Mucosa of stomach (tissue), 1 donor: ENCODE results near the gene FOXJ2.
"Not testable (repeated sequence)": the region's sequence is repeated elsewhere in the genome, so short reads cannot be mapped to it uniquely, and the experiment has no call there.

ENCODE experiments used
- H3K27me3 ChIP-seq: one replicate; pipeline ENCODE4 v1.7.0; 2013; ENCODE audit warnings: mild to moderate bottlenecking, low read length; ENCODE audit not compliant: control insufficient read depth, insufficient read depth
- H3K36me3 ChIP-seq: one replicate; pipeline ENCODE4 v1.7.0; 2013; ENCODE audit warnings: low read length; ENCODE audit not compliant: control insufficient read depth, insufficient read depth
- H3K4me1 ChIP-seq: one replicate; pipeline ENCODE4 v1.7.0; 2013; ENCODE audit warnings: mild to moderate bottlenecking, low read length; ENCODE audit not compliant: control insufficient read depth, insufficient read depth
- H3K4me3 ChIP-seq: one replicate; pipeline ENCODE4 v1.7.0; 2013; ENCODE audit warnings: low read length
- H3K9ac ChIP-seq: one replicate; pipeline ENCODE4 v1.7.0; 2013; ENCODE audit warnings: mild to moderate bottlenecking, low read length, moderate library complexity
- H3K9me3 ChIP-seq: one replicate; pipeline ENCODE4 v1.7.0; 2013; ENCODE audit warnings: mild to moderate bottlenecking, low read length, moderate library complexity; ENCODE audit not compliant: control insufficient read depth
- donor health status: Pancreatic carcinoma.

Gene FOXJ2

DNA sequence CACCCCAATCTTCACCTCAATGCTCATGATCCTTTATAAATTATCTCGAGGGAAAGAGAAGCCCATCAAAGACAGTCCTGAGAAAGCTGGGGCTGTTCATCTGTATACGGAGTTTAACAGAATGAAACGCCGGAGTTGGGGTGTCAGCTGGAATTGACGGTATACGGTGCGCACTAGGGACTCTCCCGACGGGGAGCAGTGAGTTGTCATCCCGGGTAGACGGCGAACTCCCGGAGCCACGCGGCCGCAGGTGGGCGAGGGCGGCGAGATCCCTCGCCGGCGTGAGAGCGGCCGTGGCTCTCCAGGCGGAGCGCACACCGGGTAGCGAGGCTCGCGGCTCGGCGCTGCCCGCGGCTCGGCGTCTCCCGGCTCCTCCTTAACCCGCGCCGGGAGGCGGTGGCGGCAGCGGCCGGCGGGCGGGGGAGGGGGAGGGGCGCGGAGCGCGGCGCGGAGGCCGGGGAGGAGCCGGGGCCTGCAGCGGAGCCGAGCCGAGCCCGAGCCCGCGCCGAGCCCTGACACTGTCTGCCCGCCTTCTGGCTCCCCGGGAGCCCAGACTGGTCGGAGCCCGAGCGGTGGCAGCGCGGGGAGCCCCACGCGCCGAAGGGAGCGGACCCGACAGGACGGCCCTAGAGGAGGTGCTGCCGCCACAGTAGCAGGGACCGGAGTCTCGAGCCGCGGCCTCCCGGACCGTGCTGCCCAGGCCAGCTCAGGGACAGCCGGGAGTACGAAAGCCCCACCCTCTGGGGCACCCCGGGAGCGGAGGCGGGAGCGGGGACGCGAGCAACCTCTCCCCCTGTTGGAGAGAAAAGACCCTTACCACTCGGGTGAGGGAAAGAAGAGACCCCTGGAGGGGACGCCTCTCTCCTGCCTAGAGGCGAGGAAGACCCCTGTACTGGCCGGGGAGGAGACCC is at the start of gene FOXJ2:
Gene FOXJ2, plus strand, starts transcription at position 475 of the 911 bp plus-strand sequence. CDS start 7,117 bp downstream, outside the sequence.
- H3K9ac ChIP-seq, result peak within 1 kb of the TSS; percentile 99
- H3K9me3 ChIP-seq, result no peaks in the 10 kb centered on the region
- no peaks in the 10 kb centered on the region for H3K36me3 ChIP-seq
- no peaks in the 10 kb centered on the region for H3K27me3 ChIP-seq
- H3K4me3 ChIP-seq, result peak within 1 kb of the TSS; percentile 97
- peaks cover 40% of the 10 kb centered on the region for H3K4me1 ChIP-seq

DNA sequence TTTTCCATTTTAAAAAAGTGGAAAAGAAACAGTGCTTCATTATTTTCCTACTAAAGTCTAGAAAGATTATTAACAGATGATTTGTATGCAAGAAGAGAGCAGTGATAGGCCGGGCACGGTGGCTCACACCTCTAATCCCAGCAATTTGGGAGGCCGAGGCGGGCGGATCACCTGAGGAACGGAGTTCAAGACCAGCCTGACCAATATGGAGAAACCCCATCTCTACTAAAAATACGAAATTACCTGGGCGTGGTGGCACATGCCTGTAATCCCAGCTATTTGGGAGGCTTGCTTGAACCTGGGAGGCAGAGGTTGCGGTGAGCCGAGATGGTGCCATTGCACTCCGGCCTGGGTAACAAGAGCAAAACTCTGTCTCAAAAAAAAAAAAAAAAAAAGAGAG is 49.5 kb upstream of the FOXJ2 start:
- not testable (repeated sequence) for H3K4me3 ChIP-seq, H3K9ac ChIP-seq, H3K4me1 ChIP-seq, H3K36me3 ChIP-seq, H3K9me3 ChIP-seq, H3K27me3 ChIP-seq

DNA sequence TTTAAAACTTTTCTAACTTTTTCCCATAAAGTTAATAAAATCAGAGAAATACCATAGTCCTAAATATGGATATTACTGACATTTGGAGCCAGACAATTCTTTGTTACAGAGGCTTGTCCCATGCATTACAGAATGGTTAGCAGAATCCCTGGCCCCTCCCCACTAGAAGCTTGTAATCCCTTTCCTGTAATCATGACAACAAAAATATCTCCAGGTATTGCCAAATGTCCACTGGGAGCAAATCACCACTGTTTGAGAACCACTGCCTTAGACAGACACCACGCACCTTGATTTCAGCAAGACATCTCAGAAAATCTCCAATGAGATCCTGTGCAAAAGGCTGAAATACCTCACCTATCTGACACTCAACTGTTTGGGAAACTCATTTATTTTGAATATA is 49.1 kb upstream of the FOXJ2 start:
- not testable (repeated sequence) for H3K4me3 ChIP-seq, H3K9me3 ChIP-seq, H3K9ac ChIP-seq, H3K27me3 ChIP-seq, H3K4me1 ChIP-seq, H3K36me3 ChIP-seq

DNA sequence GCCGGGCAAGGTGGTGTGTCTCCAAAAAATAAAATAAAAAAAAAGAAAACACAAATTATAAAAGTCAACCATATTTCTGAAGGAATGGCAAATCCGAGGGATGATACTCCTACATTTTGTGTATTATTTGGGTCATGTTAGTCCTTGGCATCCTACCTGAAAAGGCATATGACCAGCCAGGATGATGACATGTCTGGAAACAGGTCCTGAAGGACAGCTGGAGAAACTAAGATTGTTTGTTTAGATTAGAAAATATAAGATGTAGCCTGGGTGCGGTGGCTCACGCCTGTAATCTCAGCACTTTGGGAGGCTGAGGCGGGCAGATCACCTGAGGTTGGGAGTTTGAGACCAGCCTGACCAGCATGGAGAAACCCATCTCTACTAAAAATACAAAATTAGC is 47.6 kb upstream of the FOXJ2 start:
- no peak overlapping the region for H3K4me3 ChIP-seq
- H3K9me3 ChIP-seq, result no peaks in the 10 kb centered on the region
- H3K4me1 ChIP-seq, result no peaks in the 10 kb centered on the region
- no peaks in the 10 kb centered on the region for H3K27me3 ChIP-seq
- no peaks in the 10 kb centered on the region for H3K36me3 ChIP-seq
- H3K9ac ChIP-seq, result no peak overlapping the region

DNA sequence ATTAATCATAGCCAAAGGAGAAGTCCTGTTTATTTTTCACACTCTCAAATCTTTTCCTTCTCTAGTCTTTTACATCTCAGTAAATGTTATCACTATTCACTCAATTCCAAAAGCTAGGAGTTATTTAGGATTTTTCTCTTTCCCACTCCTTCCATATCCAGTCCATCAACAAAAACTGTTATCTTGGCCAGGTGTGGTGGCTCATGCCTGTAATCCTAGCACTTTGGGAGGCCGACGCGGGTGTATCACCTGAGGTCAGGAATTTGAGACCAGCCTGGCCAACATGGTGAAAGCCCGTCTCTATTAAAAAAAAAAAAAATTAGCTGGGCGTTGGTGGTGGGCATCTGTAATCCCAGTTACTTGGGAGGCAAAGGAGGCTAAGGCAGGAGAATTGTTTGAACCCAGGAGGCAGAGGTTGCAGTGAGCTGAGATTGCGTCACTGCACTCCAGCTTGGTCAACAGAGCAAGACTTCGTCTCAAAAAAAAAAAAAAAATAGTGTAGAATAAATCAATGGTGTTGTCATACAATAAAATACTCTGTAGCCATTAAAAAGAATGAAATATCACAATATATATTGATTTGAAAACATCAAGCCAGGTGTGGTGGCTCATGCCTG is 46.6 kb upstream of the FOXJ2 start:
- H3K4me1 ChIP-seq, result peaks cover 2% of the 10 kb centered on the region
- H3K36me3 ChIP-seq, result no peaks in the 10 kb centered on the region
- no peak overlapping the region for H3K4me3 ChIP-seq
- H3K9ac ChIP-seq, result no peak overlapping the region
- H3K27me3 ChIP-seq, result no peaks in the 10 kb centered on the region
- no peaks in the 10 kb centered on the region for H3K9me3 ChIP-seq

DNA sequence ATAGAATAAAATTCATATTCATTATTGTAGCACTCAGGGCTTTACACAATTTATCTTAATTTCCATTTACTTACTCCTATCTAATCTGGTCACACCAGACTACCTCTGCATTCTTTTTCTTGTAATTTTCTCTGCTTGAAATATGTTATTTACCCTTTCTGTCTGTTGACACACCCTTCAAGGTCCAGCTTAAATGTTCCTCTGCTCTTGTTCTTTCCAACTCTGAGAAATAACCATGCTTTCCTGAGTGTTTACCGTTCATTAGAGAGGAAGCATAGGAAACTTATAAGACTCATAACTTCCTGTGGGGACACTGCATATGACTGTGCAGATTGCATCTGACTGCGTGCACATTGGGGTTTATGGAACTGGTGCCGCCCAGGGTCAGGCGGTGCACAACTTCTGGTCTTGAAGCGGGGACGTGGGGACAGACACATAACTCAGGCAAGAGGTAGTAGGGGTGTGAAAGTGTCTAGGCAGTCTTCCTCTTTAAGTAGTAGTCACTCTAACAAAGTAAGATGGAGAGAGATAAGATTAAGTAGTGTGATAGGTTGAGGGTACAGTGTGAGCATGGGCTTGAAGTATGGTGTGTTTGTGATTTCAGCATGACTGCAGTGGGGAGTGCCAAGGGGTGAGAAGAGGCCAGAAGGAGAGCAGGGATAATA is 42.6 kb upstream of the FOXJ2 start:
- Histone ChIP-seq H3K9me3 (no peaks in the 10 kb centered on the region), H3K36me3 (no peaks in the 10 kb centered on the region), H3K27me3 (no peaks in the 10 kb centered on the region), H3K4me3 (no peak overlapping the region), H3K4me1 (peaks cover 10% of the 10 kb centered on the region), H3K9ac (no peak overlapping the region)

DNA sequence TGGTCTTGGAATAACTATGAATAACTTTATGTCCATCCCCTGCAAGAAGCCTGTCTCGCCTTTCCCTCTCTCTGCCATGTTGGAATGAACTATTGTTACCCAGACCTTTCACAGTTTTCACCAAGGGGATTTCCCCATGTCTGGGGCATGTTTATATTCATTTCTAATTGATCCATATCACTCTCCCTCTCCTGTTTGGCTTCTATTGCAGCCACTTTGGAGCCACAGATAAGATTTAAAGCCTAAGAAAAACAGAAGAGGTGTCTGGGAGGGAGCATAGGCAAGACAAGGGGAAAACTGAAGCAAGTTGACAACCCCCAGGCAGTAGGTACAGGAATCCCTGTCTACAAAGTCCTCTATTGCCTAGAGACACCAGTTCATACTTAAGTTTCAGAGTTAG is 41.0 kb upstream of the FOXJ2 start:
- no peak overlapping the region for H3K9ac ChIP-seq
- no peak overlapping the region for H3K4me3 ChIP-seq
- H3K4me1 ChIP-seq, result peaks cover 14% of the 10 kb centered on the region
- no peaks in the 10 kb centered on the region for H3K27me3 ChIP-seq
- no peaks in the 10 kb centered on the region for H3K9me3 ChIP-seq
- no peaks in the 10 kb centered on the region for H3K36me3 ChIP-seq

DNA sequence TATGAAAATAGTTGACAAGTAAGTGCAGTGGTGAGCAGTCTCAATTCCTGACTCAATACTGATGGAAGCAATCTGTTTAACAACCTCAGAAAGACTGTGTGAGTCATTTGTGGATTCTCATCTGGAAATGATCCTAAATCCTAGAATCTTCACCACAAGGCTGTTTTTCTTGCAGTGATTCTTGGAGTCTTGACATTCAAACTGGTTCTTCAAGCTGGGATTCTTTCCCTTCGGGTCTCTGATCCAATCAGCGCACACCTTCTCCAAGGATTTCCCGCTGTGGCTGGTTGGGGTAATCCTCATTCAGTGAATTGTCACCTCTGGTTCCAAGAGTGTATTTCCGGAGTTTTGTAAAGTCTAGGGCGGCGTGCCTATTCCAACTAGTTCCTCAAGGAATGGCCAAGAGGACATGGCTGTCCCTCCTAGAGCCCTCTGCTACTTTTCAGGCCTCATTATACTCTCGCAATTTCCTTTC is 37.7 kb upstream of the FOXJ2 start:
- Histone ChIP-seq H3K27me3 (no peaks in the 10 kb centered on the region), H3K9me3 (no peaks in the 10 kb centered on the region), H3K4me1 (peaks cover 14% of the 10 kb centered on the region), H3K9ac (no peak overlapping the region), H3K4me3 (no peak overlapping the region), H3K36me3 (no peaks in the 10 kb centered on the region)

DNA sequence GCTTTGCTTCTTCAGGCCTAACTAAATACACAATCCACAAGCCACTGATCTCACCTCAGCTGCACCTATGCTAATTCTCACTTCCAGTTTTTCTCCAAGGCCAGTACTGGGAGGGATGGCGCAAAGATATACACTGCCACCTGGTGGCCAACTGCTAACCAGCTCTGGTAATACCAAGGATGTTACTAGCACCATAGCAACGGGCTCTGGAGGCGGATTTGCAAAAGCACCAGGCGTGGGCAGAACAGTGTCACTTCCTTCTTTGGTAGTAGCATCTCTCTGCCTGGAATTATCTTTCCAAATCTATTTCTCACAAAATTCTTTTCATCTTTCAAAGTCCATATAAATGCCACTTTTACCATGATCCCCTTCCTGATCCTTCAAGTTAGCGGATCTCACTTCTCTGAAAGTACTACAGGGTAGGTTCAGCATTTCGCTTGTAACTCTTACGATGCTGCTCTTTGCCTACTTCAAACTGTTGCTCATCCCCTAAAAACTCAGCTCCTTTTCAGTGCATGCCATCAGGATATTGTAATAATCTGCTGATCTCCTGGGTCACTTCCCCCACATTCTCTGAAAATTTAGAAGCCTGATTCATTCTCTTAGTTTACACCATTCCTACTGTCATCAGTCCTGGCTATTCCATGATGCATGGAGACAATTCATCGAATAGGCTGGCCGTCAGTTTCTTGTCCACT is 37.1 kb upstream of the FOXJ2 start:
- Histone ChIP-seq H3K4me1 (peaks cover 14% of the 10 kb centered on the region), H3K9me3 (no peaks in the 10 kb centered on the region), H3K9ac (no peak overlapping the region), H3K36me3 (no peaks in the 10 kb centered on the region), H3K4me3 (no peak overlapping the region), H3K27me3 (no peaks in the 10 kb centered on the region)

DNA sequence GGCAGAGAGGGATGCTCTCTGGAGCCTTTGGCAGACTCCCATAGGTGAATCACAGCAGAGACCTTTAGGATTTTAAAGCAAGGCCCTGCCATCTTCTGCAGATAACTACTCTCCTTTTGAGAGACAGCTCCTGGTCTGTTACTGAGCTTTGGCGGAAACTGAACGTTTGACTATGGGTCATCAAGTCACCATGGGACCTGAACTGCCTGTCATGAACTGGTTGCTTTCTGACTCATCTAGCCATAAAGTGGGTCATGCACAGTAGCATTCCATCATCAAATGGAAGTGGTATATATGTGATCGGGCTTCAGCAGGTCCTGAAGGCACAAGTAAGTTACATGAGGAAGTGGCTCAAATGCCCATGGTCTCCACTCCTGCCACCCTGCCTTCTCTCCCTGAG is 31.7 kb upstream of the FOXJ2 start:
- not testable (repeated sequence) for H3K4me1 ChIP-seq, H3K9me3 ChIP-seq, H3K36me3 ChIP-seq, H3K4me3 ChIP-seq, H3K27me3 ChIP-seq, H3K9ac ChIP-seq

DNA sequence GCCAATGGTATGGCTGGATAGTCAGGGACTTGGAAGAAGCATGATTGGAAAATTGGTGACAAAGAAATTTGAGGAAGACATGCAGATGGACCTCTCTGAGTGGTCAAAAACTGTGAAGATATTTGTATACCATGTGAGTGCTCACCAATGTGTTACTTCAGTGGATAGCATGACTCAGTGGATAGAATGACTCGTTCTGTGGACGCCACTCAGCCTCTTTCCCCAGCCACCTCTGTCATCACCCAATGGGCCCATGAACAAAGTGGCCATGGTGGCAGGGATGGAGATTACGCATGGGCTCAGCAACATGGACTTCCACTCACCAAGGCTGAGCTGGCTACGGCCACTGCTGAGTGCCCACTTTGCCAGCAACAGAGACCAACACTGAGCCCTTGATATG is 31.0 kb upstream of the FOXJ2 start:
- not testable (repeated sequence) for H3K36me3 ChIP-seq, H3K9ac ChIP-seq, H3K9me3 ChIP-seq

DNA sequence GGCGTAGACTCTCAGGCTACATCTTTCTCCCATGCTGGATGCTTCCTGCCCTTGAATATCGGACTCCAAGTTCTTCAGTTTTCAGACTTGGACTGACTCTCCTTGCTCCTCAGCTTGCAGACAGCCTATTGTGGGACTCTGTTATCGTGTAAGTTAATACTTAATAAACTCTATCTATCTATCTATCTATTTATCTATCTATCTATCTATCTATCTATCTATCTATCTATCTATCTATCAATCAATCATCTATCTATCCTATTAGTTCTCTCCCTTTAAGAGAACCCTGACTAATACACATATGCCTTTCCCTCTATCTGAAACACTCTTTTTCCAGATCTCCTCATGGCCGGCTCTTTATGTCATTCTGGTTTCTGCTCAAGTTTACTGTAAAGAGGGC is 27.6 kb upstream of the FOXJ2 start:
- H3K36me3 ChIP-seq, H3K9me3 ChIP-seq, H3K27me3 ChIP-seq, H3K9ac ChIP-seq, H3K4me3 ChIP-seq, H3K4me1 ChIP-seq: not testable (repeated sequence)

More for the DNA sequence above, 31.0 kb upstream of the FOXJ2 start:
- H3K4me3 ChIP-seq, H3K4me1 ChIP-seq, H3K27me3 ChIP-seq: not testable (repeated sequence)
